ENCODE data around the gene PEMT.
A peak's percentile ranks its signal among the peaks of the same experiment; 100 is the strongest.

Gene PEMT

GRCh38 chr17:17605083-17605728 lies 13.7 kb upstream of the PEMT start:
- no peak for DNase-seq (ENCODE audit: low read depth in 4 of 4, low spot score in 1 of 4)

DNA sequence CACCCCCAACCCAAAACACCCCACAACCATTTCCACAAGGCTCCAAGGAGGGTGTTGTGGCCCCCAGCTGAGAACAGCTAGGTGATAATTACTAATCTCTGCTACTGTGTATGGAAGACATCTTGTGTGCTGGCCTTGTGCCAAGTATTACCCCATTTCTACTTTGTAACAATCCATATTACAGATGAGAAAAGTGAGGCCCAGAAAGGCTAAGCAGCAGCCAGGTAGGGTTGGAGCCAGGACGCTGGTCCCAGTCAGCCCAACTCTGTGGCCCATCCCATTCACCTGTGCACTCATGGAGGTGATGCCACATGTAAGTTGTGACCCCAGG lies 12.4 kb upstream of the PEMT start:
- no peak for DNase-seq (ENCODE audit: low read depth in 4 of 4, low spot score in 1 of 4)

- DNase-seq (ENCODE audit: low read depth in 4 of 4, low spot score in 1 of 4), result no peak
These were observed 11.8 kb upstream of the PEMT start for GRCh38 chr17:17603178-17603894.

DNA sequence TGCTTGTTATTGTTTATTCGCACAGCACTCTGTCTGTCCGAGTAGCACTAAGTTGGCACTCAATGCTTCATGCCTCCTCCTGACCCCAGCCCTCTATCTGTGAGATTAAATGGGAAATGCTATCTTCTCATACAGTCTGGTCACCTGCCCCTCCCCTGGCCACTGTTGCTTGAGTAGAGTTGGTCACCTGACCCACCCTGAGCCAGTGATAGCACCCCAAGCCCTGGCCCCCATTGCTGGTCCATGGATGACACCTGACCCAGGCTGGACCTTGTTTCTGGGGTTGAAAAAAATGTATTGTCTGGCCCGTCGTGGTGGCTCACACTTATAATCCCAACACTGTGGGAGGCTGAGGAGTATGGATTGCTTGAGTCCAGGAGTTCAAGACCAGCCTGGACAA lies 8.5 kb upstream of the PEMT start:
- no peak for DNase-seq (ENCODE audit: low read depth in 4 of 4, low spot score in 1 of 4)

GRCh38 chr17:17598003-17598402 lies 6.5 kb upstream of the PEMT start:
- DNase-seq (ENCODE audit: low read depth in 4 of 4, low spot score in 1 of 4), result no peak

DNA sequence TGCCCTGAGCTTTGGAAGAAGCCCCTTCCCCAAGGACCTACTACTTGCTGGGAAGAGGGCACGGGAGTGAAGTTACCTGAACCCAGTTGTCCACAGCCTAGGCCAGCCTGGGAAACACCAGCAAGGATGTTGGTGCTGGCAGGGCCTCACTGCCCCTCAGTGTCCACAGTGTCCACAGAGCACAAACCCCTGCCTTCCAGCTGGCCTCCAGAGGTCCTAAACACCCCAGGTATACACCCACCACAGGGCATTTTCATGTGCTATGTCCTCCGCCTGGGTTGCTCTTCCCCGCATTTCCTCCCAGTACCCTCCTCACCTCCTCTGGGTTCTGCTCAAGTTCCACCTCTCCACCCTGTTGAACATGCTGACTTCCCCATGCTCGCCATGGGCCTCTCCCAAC lies 4.2 kb upstream of the PEMT start:
- DNase-seq (ENCODE audit: low read depth in 4 of 4, low spot score in 1 of 4), result no peak

DNA sequence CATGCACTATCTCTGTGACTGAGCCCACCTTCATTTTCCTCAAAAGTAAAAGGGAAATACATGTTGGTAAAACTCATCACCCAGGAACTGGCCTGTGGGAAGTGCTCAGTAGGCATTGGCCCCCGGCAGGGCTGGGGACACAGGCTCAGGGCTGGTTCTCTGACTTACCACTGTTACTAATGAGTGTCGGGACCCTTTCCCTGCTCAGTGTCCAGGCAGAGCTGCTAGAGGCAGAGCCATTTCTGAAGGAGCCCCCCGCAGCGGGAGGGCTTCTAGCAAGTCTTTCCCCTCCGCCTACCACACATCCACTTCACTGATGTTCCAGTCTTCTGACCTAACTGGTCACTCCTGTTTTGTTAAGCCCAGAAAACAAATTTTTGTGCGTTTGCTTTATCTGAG lies 1.7 kb upstream of the PEMT start:
- DNase-seq (ENCODE audit: low read depth in 4 of 4, low spot score in 1 of 4), result no peak

GRCh38 chr17:17590883-17591354 lies 589 bp downstream of the PEMT start:
- DNase-seq (ENCODE audit: low read depth in 4 of 4, low spot score in 1 of 4), result peak in 1 of 4 experiments; percentile 11

GRCh38 chr17:17590141-17590751 lies 1.3 kb downstream of the PEMT start:
- no peak for DNase-seq (ENCODE audit: low read depth in 4 of 4, low spot score in 1 of 4)

GRCh38 chr17:17587614-17588337 lies 3.7 kb downstream of the PEMT start:
- no peak for DNase-seq (ENCODE audit: low read depth in 4 of 4, low spot score in 1 of 4)

DNA sequence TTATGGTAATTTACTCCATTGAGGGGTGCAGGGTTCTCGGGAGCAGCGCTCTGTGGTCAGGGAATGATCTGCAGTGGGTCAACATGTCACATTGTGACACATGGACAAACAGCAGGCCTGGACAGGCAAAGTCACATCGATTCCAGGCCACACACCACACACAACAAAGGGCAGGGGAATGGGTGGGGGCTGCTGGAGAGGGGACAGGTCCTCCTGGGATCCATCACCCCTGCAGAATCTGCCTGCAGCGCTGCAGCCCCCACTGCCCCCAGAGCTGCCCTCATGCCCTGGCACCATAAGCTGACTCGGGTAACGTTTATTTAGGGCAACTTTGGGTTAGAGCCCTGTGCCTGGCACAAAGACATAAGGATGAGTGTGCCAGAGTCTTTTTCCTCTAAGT lies 9.1 kb downstream of the PEMT start:
- DNase-seq (ENCODE audit: low read depth in 4 of 4, low spot score in 1 of 4), result no peak

DNA sequence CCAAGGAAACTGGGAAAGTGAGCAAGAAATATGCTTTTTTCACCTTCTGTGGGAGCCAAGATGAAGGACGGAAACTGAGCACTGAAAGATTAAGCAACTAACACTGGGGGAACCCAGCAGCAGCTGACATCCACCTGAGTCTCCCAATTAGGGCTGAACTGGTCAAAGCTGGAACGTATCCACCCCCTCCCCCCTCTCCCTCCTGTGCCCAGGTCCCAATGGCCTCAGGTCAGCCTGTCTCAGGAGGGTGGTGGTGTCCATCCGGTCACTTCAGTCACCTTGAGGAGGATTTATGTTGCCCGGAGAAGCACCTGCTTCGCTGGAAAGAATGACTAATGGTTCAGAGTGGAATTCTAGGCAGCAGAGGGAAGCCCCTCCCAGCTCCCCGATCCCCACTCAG lies 10.0 kb downstream of the PEMT start:
- no peak for DNase-seq (ENCODE audit: low read depth in 4 of 4, low spot score in 1 of 4)

- DNase-seq (ENCODE audit: low read depth in 4 of 4, low spot score in 1 of 4), result no peak
These were observed 10.6 kb downstream of the PEMT start for GRCh38 chr17:17580662-17581470.

DNA sequence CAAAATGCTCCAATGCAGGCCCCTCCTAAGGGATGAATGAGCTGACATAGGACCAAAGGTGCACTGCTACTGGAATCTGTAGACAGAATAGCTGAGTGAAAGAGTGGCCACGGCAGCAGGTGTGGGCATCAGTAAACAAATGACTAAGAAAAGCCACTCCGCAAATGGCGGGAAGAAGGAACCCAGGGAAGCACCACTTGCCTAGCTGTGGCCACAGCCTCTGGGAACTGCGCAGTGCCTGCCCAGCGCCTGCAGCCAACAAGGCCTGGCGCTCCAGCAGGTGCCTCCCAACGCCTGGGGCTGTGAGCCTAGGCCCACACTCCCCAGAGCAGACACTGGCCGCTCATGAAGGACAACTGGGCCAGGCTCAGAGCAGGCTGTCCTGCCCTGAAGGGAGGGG lies 11.8 kb downstream of the PEMT start:
- DNase-seq (ENCODE audit: low read depth in 4 of 4, low spot score in 1 of 4), result no peak

DNA sequence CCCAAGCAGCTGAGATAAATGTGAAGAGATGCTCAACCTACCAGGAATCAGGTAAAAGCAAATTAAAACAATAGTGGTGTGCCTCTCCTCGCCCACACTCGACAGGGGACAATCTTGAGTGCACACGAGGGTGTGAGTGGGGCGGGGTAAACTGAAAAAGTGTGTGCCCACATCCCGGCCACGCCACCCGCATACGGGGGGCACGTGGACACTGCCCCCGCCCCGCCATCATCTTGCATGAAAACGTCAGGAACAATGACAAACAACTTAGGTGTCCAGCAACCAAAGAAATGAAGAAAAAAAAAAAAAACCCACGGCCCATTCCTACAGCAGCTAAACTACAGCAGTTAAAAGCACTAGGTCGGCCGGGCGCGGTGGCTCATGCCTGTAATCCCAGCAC lies 14.1 kb downstream of the PEMT start:
- no peak for DNase-seq (ENCODE audit: low read depth in 4 of 4, low spot score in 1 of 4)

GRCh38 chr17:17576772-17577234 lies 14.7 kb downstream of the PEMT start:
- DNase-seq (ENCODE audit: low read depth in 4 of 4, low spot score in 1 of 4), result no peak

DNA sequence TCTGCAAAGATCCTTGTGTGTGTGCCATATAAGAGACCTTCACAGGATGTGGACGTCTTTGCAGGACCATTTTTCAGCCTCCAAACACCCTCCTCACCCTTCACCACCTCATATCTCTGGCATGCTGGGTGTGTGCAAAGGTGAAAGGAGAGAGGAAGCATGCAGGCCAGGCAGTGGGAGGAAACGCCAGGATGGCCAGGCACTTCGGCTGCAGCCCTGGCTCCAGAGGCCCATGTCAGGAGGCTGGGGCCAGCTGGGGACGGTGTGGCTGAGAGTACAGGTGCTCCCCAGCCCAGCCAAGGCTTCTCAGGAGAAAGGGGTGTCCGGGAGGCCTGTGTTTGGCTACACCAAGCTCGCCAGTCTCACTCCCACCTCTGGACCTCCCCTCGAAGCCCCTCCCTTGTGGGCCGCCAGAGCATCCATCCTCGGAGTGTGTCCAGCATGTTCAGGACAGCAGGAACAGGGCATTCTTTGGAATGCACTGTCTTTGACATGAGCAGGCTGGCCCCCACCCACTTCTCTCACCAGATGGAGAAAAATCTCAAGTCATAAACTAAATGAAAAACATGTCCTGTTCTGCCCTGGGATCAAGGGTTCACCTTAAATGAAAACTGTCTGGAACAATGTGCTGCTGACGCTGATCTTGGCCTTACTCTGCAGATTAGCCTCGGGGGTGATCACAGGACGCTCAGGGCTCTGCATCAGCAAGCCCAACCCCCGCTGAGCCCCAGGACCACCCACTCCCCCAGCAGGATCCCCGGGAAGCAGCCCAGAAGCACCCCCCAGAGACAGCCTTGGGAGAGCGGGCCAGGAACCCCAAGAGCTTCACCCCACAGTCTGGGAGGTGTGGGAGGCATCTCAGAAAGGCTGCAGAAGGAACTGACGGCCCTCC lies 15.9 kb downstream of the PEMT start:
- DNase-seq (ENCODE audit: low read depth in 4 of 4, low spot score in 1 of 4), result no peak

DNA sequence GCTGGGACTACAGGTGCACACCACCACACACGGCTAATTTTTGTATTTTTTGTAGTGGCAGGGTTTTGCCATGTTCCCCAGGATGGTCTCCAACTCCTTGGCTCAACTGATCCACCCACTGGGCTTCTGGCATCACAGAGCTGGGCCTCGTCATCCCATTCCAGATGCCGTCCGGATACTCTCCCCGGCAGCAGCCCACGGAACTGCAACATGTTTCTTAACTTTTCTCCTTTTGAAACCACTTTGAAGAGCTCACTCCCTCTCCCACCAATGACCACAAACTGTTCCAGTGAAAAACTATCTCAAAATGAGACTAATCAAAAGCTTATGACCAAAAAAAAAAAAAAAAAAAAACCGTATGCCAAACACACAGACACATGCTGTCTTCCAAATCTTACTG lies 17.6 kb downstream of the PEMT start:
- DNase-seq (ENCODE audit: low read depth in 4 of 4, low spot score in 1 of 4), result no peak

DNA sequence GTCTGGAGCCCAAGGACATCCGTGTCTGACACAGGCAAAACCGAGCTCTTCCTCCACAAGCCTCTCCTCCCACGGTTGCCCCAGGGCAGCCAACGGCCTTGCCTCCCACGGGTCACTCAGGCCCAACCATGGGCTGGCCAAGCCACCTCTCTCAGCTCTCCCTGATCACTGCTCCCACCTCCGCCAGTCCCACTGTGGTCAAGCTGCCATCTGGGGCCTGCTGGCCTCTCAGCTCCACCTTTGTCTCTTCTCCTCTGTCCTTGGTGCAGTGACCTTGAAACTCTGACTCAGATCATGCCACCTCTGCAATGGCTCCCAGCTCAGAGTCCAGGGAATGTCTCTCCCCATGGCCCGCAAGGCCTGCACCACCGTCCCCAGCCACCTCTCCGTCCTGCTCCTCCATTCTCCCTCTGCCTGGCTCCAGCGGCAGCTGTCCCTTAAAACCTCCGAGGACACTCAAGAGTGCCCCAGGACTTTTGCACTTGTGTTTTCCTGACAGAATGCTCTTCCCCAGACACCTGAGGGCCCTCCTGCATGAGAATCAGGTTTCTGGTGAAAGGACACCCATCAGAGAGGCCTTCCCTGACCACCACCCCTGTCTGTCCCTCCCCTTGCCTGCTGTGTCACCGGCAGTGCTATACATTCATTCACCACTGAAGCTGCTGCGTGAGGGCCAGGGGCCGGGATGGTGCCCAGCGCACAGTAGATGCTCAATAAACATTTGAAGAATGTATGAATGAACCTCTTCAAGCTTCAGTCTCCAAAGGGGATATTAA lies 19.3 kb downstream of the PEMT start:
- no peak for DNase-seq (ENCODE audit: low read depth in 4 of 4, low spot score in 1 of 4)
